Stimulated activated CD8-positive, alpha-beta memory T cell treated with anti-CD3 and anti-CD28 coated beads, Interleukin-7, amount 100 ng/mL, for 4 hours (primary cell): ENCODE data around the gene RDX.
"Not testable (repeated sequence)": the region's sequence is repeated elsewhere in the genome, so short reads cannot be mapped to it uniquely, and the experiment has no call there.

Experiments
- DNase-seq, 2 donors: peaks; one replicate each; pipeline ENCODE4 v3.0.0-alpha.2; 2020; ENCODE audit warnings: low read depth in 2 of 2

The RDX gene

GRCh38 chr11:110305169-110306018, 9.0 kb upstream of the RDX start:
- no peak for DNase-seq

GRCh38 chr11:110303414-110303826, 7.0 kb upstream of the RDX start:
- no peak for DNase-seq

DNA sequence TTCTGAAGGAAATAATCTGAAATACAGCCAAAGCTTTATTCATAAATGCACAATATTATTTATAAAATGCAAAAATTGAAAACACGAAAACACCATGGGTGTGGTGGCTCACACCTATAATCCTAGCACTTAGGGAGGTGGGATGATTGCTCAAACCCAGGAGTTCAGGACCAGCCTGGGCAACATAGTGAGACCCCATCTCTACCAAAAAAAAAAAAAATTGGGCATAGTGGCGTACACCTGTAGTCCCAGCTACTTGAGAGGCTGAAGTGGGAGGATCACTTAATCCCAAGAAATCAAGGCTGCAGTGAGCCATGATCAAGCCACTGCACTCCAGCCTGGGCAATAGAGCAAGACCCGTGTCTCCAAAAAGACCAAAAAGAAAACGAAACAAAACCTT, 5.2 kb upstream of the RDX start:
- no peak for DNase-seq

DNA sequence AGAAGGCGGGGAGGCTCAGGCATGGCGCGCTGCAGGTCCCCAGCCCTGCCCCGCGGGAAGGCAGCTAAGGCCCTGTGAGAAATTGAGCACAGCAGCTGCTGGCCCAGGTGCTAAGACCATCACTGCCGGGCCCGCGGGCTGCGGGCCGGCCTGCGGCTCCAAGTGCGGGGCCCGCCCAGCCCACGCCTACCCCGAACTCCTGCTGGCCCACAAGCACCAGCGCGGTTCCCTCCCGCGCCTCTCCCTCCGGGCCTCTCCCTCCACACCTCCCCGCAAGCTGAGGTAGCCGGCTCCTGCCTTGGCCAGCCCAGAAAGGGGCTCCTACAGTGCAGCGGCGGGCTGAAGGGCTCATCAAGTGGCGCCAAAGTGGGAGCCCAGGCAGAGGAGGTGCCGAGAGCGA, 4.6 kb upstream of the RDX start:
- no peak for DNase-seq

GRCh38 chr11:110299006-110299785, 2.8 kb upstream of the RDX start:
- DNase-seq: no peak

DNA sequence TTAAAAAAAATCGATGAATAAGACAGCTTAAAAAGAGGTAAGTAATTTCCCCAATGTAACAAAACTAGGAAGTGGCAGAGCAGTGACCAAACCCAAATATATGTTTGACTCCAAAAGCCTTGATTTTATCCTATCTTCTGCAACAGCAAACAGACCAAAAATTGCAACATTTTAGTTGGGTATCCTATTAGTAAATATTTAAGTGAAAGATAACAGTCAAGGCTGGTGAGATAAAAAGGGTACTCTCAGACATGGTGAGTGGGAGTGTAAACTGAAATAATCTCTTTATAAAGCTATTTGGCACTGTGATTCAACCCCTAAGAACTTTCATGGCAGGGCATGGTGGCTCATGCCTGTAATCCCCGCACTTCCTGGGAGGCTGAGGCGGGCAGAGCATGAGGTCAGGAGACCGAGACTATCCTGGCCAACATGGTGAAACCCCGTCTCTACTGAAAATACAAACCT, 1.9 kb upstream of the RDX start:
- DNase-seq: no peak

GRCh38 chr11:110297726-110298300, 1.4 kb upstream of the RDX start:
- DNase-seq: no peak

DNA sequence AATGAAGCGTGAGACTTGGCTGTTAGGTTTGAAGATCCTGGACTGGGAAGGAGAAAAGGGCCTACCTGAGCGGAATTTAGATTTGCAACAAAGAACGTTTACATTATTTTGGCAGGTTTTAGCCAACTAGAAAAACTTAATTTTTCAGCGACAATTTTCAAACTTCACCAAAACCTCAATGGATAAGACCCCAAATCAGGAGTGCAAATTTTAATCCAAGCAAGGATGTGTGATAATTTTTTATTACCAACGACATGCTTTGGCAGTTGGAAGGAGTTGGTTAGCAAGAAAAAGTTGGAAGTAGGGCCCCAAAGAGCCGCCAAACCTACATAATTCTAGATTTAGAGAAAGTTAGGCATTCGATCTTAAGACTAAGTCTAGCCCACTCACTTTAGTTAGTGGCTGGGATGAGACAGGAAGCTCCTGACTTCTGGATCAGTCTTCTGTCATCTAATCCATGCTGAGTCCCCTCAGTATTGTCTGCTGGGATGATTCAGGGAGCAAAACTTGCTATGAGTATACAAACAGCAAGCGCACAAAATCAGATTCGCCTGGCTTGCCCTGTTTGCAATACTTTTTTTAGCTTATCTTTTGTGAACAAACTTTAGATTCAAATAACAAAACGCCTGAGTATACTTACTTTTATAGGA, 787 bp upstream of the RDX start:
- DNase-seq: no peak

DNA sequence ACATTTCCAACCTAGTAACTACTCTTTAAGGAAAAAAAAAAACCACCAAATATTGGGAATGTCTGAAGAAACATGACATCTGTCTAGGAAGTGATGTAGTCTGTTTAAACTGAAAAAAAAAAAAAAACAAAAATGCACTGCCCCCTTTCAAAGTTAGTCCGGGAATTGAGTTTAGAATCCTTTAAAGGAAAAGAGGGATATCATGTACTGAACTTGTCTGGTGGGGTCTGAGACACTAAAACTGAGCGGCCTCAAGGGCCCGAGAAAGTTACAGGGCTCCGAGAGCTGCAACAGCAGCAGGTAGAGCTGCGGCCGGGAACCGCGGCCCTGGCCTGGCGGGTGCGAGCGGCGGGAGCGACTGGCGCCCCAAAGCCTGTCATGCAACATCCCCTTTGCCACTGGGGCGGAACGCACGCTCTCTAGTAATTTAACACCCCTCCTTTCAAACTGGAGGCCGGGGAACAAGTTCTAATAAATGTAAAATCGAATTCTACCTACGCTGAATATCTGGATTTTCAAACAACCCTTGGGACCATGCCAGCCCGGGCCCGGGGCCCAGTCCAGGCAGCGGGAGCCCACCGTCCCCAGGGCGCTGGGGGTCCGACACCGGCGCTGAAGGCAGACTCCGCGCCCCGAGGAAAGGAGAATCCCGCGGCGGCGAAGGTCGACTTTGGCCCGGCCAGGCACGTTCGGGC, 736 bp downstream of the RDX start:
- peak; percentile 4 to 36 for DNase-seq

GRCh38 chr11:110295086-110295485, 1.3 kb downstream of the RDX start:
- DNase-seq: no peak

GRCh38 chr11:110294509-110294908, 1.9 kb downstream of the RDX start:
- DNase-seq: no peak

DNA sequence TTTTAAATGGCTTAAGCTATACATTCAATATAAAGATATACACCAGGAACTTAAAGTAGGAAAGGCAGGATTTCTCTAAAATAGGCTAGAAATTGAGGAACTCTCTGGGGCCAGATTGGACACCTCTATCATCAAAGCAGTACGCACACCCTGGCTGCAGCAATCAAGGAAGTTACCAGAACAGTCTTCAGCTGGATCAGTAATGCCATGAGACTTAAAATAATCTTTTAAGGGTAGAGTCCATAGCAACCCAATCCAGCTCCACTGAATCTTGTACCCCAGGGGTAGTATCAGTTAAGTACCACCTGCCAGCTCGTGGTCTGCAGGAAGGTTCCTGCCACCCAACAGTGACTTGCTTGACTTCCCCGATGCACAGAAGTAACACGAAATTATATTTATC, 3.0 kb downstream of the RDX start:
- DNase-seq: no peak

DNA sequence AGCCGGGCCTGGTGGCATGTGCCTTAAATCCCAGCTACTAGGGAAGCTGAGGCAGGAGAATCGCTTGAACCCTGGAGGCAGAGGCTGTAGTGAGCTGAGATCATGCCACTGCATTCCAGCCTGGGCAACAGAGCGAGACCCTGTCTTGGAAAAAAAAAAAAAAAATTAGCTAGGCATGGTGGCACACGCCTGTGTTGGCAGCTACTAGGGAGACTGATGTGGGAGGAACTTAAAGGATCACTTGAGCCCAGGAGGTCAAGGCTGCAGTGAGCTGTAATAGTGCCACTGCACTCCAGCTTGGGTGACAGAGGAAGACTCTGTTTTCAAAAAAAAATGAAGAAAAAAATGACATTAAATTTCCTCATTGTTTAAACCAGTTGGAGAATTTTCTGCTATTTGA, 4.3 kb downstream of the RDX start:
- not testable (repeated sequence) for DNase-seq

DNA sequence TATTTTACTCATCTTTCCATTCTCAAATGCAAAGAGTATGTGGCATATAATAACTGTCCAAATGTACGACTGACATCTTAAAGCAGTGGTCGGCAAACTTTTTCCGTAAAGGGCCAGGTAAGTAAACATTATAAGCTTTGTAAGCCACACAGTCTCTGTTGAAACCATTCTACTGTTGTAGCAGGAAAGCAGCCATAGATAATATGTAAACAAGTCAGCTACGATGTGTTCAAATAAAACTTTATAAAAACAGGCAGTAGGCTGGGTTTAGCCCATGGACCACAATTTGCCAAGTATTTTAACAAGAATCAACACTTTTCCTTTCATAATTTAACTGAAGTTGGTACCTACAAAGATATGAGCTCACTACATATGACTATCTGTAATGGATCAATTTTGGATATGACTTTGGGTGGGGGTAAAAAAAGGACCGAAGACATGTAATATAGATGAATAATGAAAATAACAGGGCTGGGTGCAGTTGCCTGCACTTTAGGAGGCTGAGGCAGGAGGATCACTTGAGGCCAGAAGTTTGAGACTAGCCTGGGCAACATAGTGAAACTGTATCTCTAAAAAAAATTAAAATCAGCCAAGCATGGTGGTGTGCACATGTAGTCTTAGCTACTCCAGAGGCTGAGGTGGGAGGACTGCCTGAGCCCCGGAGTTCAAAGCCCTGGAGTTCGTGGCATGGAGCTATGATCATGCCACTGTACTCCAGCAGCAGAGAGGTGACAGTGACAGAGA, 5.7 kb downstream of the RDX start:
- DNase-seq: no peak

DNA sequence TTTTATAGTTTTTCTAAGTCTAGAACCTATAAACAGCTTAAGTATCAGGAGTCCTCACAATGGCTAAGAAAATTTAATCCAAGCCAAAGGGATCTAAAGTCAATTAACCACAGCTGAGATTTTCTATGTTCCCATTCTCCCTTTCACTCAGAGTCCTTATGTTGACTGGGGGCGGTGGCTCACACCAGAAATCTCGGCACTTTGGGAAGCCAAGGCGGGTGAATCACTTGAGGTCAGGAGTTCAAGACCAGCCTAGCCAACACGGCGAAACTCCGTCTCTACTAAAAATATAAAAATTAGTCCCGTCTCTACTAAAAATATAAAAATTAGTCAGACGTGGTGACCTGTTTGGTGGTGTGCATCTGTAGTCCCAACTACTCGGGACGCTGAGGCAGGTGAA, 6.9 kb downstream of the RDX start:
- DNase-seq: no peak

DNA sequence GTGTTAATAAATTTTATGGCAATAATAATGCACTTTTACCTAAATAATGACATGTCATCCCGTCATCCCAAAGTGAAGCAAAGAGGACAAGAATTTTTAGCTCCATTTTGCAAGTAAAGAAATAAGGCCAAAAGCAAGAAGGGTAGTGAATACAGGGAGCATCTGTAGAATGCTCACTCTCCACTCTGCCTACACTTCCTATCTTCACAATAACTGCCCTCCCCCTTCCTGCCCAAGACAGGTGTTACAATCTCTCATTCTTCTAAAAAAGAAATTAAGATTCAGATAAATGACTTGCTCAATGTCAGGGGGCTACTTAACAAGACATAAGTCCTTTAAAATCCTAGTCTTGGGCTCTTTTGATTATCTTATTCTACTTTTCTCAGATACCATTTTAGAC, 8.9 kb downstream of the RDX start:
- DNase-seq: no peak

GRCh38 chr11:110286298-110287040, 9.9 kb downstream of the RDX start:
- DNase-seq: no peak

DNA sequence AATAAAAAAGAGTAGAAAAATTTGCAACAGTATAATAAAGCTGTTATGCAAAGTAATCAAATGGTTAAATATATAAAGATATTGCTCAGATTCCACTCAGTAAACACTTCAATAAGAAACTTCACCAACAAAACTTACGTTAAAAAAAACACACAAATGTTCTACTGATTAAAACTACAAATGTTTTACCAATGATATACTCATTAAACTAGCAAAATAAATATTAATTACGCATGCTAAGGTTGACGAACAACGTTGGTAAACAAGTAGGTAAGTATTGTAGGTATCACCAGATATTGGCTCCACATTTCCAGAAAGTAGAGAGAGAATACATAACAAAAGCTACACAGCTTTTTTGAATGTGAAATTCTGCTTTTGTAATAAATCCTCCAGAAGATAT, 12.6 kb downstream of the RDX start:
- no peak for DNase-seq

GRCh38 chr11:110280595-110280994, 15.8 kb downstream of the RDX start:
- DNase-seq: not testable (repeated sequence)

GRCh38 chr11:110279881-110280280, 16.5 kb downstream of the RDX start:
- DNase-seq: no peak
